ENCODE data around the gene B9D1. TPM values are rescaled to one million over a fixed set of nuclear protein-coding genes. Genes with fewer than 3 reads are reported as not detected.

Gene B9D1
- total RNA-seq, 1 experiment from 2014 or later: 31.9 TPM

DNA sequence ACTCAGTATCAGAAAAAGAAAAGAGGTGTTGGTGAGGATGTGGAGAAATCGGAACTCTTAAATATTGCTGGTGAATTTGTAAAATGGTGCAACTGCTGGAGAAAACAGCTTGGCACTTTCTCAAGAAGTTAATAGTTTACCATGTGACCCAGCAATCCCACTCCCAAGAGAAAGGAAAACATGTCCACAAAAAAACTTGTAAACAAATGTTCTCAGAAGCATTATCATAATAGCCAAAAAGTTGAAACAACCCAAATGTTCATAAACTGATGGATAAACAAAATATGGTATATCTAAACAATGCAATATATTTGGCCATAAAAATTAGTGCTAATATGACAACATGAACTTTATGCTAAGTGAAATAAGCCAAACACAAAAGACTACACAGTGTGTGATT is 13.2 kb upstream of the B9D1 start:
- CTCF ChIA-PET: interaction anchor here (1.0 kb wide), 1 partner anchor 13 kb away, joined by 3 read pairs; the partner anchor contains the start of gene B9D1
- Mint-ChIP-seq H3K27me3 (ENCODE audit: low read depth) (no peaks in the 10 kb centered on the region), H3K4me3 (peak overlapping the region; percentile 51), H3K36me3 (peaks cover 18% of the 10 kb centered on the region), H3K9me3 (no peaks in the 10 kb centered on the region), H3K27ac (peak overlapping the region; percentile 78; the same call in 1 of the 2 replicates), H3K4me1 (peaks cover 16% of the 10 kb centered on the region)
- DNase-seq (ENCODE audit: low spot score) (no peak), ATAC-seq (no peak)
- POLR2A ChIA-PET: no interaction called here
- TF ChIP-seq MXD4 (CRISPR knock-in tag; IDR thresholded peaks at IDR 0.05; ENCODE audit: borderline replicate concordance) (no peak), RELA (CRISPR knock-in tag; IDR thresholded peaks at IDR 0.05; ENCODE audit: borderline replicate concordance) (no peak), CBFB (CRISPR knock-in tag; IDR thresholded peaks at IDR 0.05; ENCODE audit: low read depth) (no peak), SOX15 (CRISPR knock-in tag; IDR thresholded peaks at IDR 0.05) (no peak), ZNF671 (CRISPR knock-in tag; IDR thresholded peaks at IDR 0.05) (no peak), NR3C1 (CRISPR knock-in tag; conservative IDR thresholded peaks at IDR 0.05; ENCODE audit: low read depth) (no peak), ZBTB21 (CRISPR knock-in tag; IDR thresholded peaks at IDR 0.05; ENCODE audit: borderline replicate concordance) (no peak), ZNF138 (CRISPR knock-in tag; conservative IDR thresholded peaks at IDR 0.05) (no peak), NFE2L1 (CRISPR knock-in tag; IDR thresholded peaks at IDR 0.05) (no peak)
- TF ChIP-seq, protein P1, sequence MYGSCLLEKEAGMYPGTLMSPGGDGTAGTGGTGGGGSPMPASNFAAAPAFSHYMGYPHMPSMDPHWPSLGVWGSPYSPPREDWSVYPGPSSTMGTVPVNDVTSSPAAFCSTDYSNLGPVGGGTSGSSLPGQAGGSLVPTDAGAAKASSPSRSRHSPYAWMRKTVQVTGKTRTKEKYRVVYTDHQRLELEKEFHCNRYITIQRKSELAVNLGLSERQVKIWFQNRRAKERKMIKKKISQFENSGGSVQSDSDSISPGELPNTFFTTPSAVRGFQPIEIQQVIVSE (CRISPR knock-in tag; IDR thresholded peaks at IDR 0.05; ENCODE audit: borderline replicate concordance): no peak
- TF ChIP-seq, protein P2, sequence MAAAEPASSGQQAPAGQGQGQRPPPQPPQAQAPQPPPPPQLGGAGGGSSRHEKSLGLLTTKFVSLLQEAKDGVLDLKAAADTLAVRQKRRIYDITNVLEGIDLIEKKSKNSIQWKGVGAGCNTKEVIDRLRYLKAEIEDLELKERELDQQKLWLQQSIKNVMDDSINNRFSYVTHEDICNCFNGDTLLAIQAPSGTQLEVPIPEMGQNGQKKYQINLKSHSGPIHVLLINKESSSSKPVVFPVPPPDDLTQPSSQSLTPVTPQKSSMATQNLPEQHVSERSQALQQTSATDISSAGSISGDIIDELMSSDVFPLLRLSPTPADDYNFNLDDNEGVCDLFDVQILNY (CRISPR knock-in tag; IDR thresholded peaks at IDR 0.05): no peak
- TF ChIP-seq, protein P3, sequence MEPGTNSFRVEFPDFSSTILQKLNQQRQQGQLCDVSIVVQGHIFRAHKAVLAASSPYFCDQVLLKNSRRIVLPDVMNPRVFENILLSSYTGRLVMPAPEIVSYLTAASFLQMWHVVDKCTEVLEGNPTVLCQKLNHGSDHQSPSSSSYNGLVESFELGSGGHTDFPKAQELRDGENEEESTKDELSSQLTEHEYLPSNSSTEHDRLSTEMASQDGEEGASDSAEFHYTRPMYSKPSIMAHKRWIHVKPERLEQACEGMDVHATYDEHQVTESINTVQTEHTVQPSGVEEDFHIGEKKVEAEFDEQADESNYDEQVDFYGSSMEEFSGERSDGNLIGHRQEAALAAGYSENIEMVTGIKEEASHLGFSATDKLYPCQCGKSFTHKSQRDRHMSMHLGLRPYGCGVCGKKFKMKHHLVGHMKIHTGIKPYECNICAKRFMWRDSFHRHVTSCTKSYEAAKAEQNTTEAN (CRISPR knock-in tag; IDR thresholded peaks at IDR 0.05): no peak
- TF ChIP-seq, protein P4, sequence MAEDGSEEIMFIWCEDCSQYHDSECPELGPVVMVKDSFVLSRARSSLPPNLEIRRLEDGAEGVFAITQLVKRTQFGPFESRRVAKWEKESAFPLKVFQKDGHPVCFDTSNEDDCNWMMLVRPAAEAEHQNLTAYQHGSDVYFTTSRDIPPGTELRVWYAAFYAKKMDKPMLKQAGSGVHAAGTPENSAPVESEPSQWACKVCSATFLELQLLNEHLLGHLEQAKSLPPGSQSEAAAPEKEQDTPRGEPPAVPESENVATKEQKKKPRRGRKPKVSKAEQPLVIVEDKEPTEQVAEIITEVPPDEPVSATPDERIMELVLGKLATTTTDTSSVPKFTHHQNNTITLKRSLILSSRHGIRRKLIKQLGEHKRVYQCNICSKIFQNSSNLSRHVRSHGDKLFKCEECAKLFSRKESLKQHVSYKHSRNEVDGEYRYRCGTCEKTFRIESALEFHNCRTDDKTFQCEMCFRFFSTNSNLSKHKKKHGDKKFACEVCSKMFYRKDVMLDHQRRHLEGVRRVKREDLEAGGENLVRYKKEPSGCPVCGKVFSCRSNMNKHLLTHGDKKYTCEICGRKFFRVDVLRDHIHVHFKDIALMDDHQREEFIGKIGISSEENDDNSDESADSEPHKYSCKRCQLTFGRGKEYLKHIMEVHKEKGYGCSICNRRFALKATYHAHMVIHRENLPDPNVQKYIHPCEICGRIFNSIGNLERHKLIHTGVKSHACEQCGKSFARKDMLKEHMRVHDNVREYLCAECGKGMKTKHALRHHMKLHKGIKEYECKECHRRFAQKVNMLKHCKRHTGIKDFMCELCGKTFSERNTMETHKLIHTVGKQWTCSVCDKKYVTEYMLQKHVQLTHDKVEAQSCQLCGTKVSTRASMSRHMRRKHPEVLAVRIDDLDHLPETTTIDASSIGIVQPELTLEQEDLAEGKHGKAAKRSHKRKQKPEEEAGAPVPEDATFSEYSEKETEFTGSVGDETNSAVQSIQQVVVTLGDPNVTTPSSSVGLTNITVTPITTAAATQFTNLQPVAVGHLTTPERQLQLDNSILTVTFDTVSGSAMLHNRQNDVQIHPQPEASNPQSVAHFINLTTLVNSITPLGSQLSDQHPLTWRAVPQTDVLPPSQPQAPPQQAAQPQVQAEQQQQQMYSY (CRISPR knock-in tag; IDR thresholded peaks at IDR 0.05): no peak

DNA sequence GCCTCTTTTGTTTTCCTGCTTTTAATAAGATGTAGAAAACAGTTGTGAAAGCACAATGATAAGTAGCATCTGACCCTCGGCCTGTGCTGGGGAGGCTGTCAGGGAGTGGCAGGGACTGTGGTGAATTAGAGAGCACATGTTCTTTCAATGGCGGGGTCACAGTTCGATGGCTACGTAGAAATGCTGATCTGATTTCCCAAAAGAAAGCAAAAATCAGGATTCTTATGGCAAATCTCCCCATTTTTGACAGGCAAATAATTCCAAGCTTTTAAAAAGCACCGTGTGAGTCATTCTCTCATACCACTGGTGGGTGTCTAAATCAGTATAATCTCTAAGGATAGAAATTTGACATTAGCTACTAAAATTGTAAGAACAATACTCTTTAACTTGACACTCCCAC is 11.6 kb upstream of the B9D1 start:
- no peak overlapping the region for H3K27ac Mint-ChIP-seq
- no peaks in the 10 kb centered on the region for H3K27me3 Mint-ChIP-seq (ENCODE audit: low read depth)
- H3K4me1 Mint-ChIP-seq: peaks cover 10% of the 10 kb centered on the region
- ATAC-seq (no peak), DNase-seq (ENCODE audit: low spot score) (no peak)
- ChIA-PET CTCF (interaction anchor here (0.9 kb wide), 1 partner anchor 73 kb away, joined by 3 read pairs; no protein-coding TSS in a partner anchor), POLR2A (no interaction called here)
- no peaks in the 10 kb centered on the region for H3K9me3 Mint-ChIP-seq
- H3K36me3 Mint-ChIP-seq: peaks cover 2% of the 10 kb centered on the region
- TF ChIP-seq ZNF232 (CRISPR knock-in tag; IDR thresholded peaks at IDR 0.05) (no peak), NFATC4 (CRISPR knock-in tag; IDR thresholded peaks at IDR 0.05) (no peak)
- TF ChIP-seq, protein P5, sequence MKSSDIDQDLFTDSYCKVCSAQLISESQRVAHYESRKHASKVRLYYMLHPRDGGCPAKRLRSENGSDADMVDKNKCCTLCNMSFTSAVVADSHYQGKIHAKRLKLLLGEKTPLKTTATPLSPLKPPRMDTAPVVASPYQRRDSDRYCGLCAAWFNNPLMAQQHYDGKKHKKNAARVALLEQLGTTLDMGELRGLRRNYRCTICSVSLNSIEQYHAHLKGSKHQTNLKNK (CRISPR knock-in tag; IDR thresholded peaks at IDR 0.05): no peak
- TF ChIP-seq, protein P6, sequence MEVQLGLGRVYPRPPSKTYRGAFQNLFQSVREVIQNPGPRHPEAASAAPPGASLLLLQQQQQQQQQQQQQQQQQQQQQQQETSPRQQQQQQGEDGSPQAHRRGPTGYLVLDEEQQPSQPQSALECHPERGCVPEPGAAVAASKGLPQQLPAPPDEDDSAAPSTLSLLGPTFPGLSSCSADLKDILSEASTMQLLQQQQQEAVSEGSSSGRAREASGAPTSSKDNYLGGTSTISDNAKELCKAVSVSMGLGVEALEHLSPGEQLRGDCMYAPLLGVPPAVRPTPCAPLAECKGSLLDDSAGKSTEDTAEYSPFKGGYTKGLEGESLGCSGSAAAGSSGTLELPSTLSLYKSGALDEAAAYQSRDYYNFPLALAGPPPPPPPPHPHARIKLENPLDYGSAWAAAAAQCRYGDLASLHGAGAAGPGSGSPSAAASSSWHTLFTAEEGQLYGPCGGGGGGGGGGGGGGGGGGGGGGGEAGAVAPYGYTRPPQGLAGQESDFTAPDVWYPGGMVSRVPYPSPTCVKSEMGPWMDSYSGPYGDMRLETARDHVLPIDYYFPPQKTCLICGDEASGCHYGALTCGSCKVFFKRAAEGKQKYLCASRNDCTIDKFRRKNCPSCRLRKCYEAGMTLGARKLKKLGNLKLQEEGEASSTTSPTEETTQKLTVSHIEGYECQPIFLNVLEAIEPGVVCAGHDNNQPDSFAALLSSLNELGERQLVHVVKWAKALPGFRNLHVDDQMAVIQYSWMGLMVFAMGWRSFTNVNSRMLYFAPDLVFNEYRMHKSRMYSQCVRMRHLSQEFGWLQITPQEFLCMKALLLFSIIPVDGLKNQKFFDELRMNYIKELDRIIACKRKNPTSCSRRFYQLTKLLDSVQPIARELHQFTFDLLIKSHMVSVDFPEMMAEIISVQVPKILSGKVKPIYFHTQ (CRISPR knock-in tag; IDR thresholded peaks at IDR 0.05): no peak
- no peak overlapping the region for H3K4me3 Mint-ChIP-seq

Data from WTC11 (cell line).